H9 (cell line): ENCODE results near the gene ITGB6. TPM values are rescaled to one million over a fixed set of nuclear protein-coding genes. Genes with fewer than 3 reads are reported as not detected.

ENCODE experiments used
- DNase-seq: peaks from one replicate; pipeline ENCODE4 v3.0.0-alpha.2; 2017
- H2AFZ ChIP-seq: one replicate; pipeline ENCODE4 v1.6.1; 2013; ENCODE audit warnings: mild to moderate bottlenecking, low read length, control low read depth, moderate library complexity
- H2AK5ac ChIP-seq: 2 replicates; pipeline ENCODE4 v1.6.1; 2013; ENCODE audit warnings: low read length, control low read depth, mixed read lengths; ENCODE audit not compliant: insufficient read length
- H2BK120ac ChIP-seq: one replicate; pipeline ENCODE4 v1.6.1; 2013; ENCODE audit warnings: low read depth, mild to moderate bottlenecking, low read length, control low read depth, inconsistent platforms; ENCODE audit not compliant: poor library complexity, severe bottlenecking
- H2BK12ac ChIP-seq: 2 replicates; pipeline ENCODE4 v1.6.1; 2013; ENCODE audit warnings: low read length, control low read depth, mixed read lengths, low read depth; ENCODE audit not compliant: insufficient read length
- H2BK15ac ChIP-seq: 2 replicates; pipeline ENCODE4 v1.6.1; 2013; ENCODE audit warnings: low read depth, low read length, control low read depth
- H2BK20ac ChIP-seq: one replicate; pipeline ENCODE4 v1.6.1; 2013; ENCODE audit warnings: low read depth, mild to moderate bottlenecking, low read length, control low read depth, inconsistent platforms; ENCODE audit not compliant: poor library complexity, severe bottlenecking
- H2BK5ac ChIP-seq: 2 replicates; pipeline ENCODE4 v1.6.1; 2013; ENCODE audit warnings: low read length, control low read depth, mixed read lengths; ENCODE audit not compliant: insufficient read length
- H3K14ac ChIP-seq: 2 replicates; pipeline ENCODE4 v1.6.1; 2013; ENCODE audit warnings: low read length, control low read depth; ENCODE audit not compliant: insufficient read depth
- H3K18ac ChIP-seq: 2 replicates; pipeline ENCODE4 v1.6.1; 2013; ENCODE audit warnings: low read depth, mild to moderate bottlenecking, mixed read lengths, low read length, control low read depth; ENCODE audit not compliant: insufficient read length
- H3K23ac ChIP-seq: 2 replicates; pipeline ENCODE4 v1.6.1; 2013; ENCODE audit warnings: low read length, control low read depth, mixed read lengths, low read depth; ENCODE audit not compliant: insufficient read length
- H3K23me2 ChIP-seq: 2 replicates; pipeline ENCODE4 v1.6.1; 2013; ENCODE audit warnings: low read depth, mild to moderate bottlenecking, mixed read lengths, low read length, control low read depth; ENCODE audit not compliant: insufficient read length, poor library complexity, severe bottlenecking
- H3K27ac ChIP-seq: 2 replicates; pipeline ENCODE4 v1.5.1; 2013; ENCODE audit warnings: low read length, control low read depth, mixed read lengths, low read depth; ENCODE audit not compliant: insufficient read length
- H3K27me3 ChIP-seq: 2 replicates; pipeline ENCODE4 v1.6.1; 2013; ENCODE audit warnings: low read length, control low read depth, inconsistent platforms; ENCODE audit not compliant: insufficient read depth
- H3K4ac ChIP-seq: 2 replicates; pipeline ENCODE4 v1.6.1; 2013; ENCODE audit warnings: low read depth, mild to moderate bottlenecking, control low read depth, inconsistent platforms, low read length, moderate library complexity
- H3K4me1 ChIP-seq: 2 replicates; pipeline ENCODE4 v1.6.1; 2013; ENCODE audit warnings: low read length, control low read depth, inconsistent platforms; ENCODE audit not compliant: insufficient read depth
- H3K4me2 ChIP-seq: 2 replicates; pipeline ENCODE4 v1.6.1; 2013; ENCODE audit warnings: low read length, control low read depth, mixed read lengths; ENCODE audit not compliant: insufficient read length, insufficient read depth
- H3K56ac ChIP-seq: 2 replicates; pipeline ENCODE4 v1.6.1; 2013; ENCODE audit warnings: low read depth, mild to moderate bottlenecking, mixed read lengths, low read length, control low read depth; ENCODE audit not compliant: insufficient read length
- H3K79me1 ChIP-seq: 2 replicates; pipeline ENCODE4 v1.6.1; 2013; ENCODE audit warnings: low read depth, mild to moderate bottlenecking, moderate library complexity, low read length, control low read depth, inconsistent platforms; ENCODE audit not compliant: insufficient read depth, poor library complexity, severe bottlenecking
- H3K79me2 ChIP-seq: 2 replicates; pipeline ENCODE4 v1.6.1; 2013; ENCODE audit warnings: low read length, control low read depth, inconsistent platforms; ENCODE audit not compliant: insufficient read depth
- H3K9ac ChIP-seq: 2 replicates; pipeline ENCODE4 v1.6.1; 2013; ENCODE audit warnings: low read length, control low read depth, mixed read lengths; ENCODE audit not compliant: insufficient read length; ENCODE audit errors: extremely low read depth
- H3K9me3 ChIP-seq: one replicate; pipeline ENCODE4 v1.6.1; 2013; ENCODE audit warnings: low read depth, low read length, inconsistent platforms; ENCODE audit not compliant: control insufficient read depth
- H3T11ph ChIP-seq: one replicate; pipeline ENCODE4 v1.6.1; 2013; ENCODE audit warnings: mild to moderate bottlenecking, low read length, control low read depth, inconsistent platforms
- H4K20me1 ChIP-seq: one replicate; pipeline ENCODE4 v1.6.1; 2013; ENCODE audit not compliant: control insufficient read depth, insufficient read length, insufficient read depth
- H4K5ac ChIP-seq: 2 replicates; pipeline ENCODE4 v1.6.1; 2013; ENCODE audit warnings: low read depth, mild to moderate bottlenecking, mixed read lengths, low read length, control low read depth; ENCODE audit not compliant: insufficient read length
- H4K8ac ChIP-seq: replicated peaks from 2 replicates; pipeline ENCODE4 v1.6.1; 2013; ENCODE audit warnings: low read length, control low read depth, mixed read lengths, low read depth; ENCODE audit not compliant: insufficient read length
- H4K91ac ChIP-seq: 2 replicates; pipeline ENCODE4 v1.6.1; 2013; ENCODE audit warnings: low read depth, mild to moderate bottlenecking, moderate library complexity, mixed read lengths, low read length, control low read depth; ENCODE audit not compliant: insufficient read length
- H3K27ac Mint-ChIP-seq, 3 experiments: 2 replicates in 2 of 3; 3 replicates in 1 of 3; pipeline ENCODE4 v1.8.0; 2020 to 2021; ENCODE audit warnings: mixed read lengths in 3 of 3, mild to moderate bottlenecking in 1 of 3, moderate library complexity in 1 of 3
- H3K27me3 Mint-ChIP-seq: 2 replicates; pipeline ENCODE4 v1.8.0; 2021; ENCODE audit warnings: low read depth, mild to moderate bottlenecking, moderate library complexity, mixed read lengths
- H3K36me3 Mint-ChIP-seq, 3 experiments: 2 replicates in 2 of 3; 3 replicates in 1 of 3; pipeline ENCODE4 v1.8.0; 2020 to 2021; ENCODE audit warnings: low read depth in 3 of 3, mixed read lengths in 3 of 3; ENCODE audit not compliant: insufficient read depth in 1 of 3
- H3K4me1 Mint-ChIP-seq, 2 experiments: 2 replicates each; pipeline ENCODE4 v1.8.0; 2020; ENCODE audit warnings: mixed read lengths in 2 of 2
- H3K4me3 Mint-ChIP-seq, 2 experiments: 2 replicates in 1 of 2; 3 replicates in 1 of 2; pipeline ENCODE4 v1.8.0; 2020 to 2021; ENCODE audit warnings: mild to moderate bottlenecking in 2 of 2, mixed read lengths in 2 of 2, moderate library complexity in 1 of 2
- H3K9me3 Mint-ChIP-seq, 2 experiments: 2 replicates in 1 of 2; 3 replicates in 1 of 2; pipeline ENCODE4 v1.8.0; 2020; ENCODE audit warnings: mild to moderate bottlenecking in 2 of 2, mixed read lengths in 2 of 2, moderate library complexity in 1 of 2
- CTCF ChIP-seq: fragments of 200-600 bp; sonication (generic); conservative IDR thresholded peaks from 3 replicates; pipeline ENCODE4 v1.8.0; 2021; ENCODE audit warnings: antibody characterized with exemption, mild to moderate bottlenecking
- WGBS: extraction: QIAGEN DNeasy Blood & Tissue Kit; methylation state at CpG from one replicate; pipeline ENCODE4 v1.1.7; 2013; ENCODE audit warnings: missing lambda C conversion rate, low lambda C conversion rate, mixed read lengths; ENCODE audit not compliant: insufficient read length; ENCODE audit errors: extremely low coverage; 5-methylcytosine and 5-hydroxymethylcytosine counted together
- total RNA-seq: library from RNA; stranded (reverse); gene quantifications from 2 replicates; pipeline ENCODE4 v1.2.1, GENCODE V29; 2021

The ITGB6 gene
- total RNA-seq, 1 experiment from 2014 or later = not detected

GRCh38 chr2:160194946-160195345 is 5.1 kb downstream of the ITGB6 start:
- Histone ChIP-seq H3K27ac (no peak overlapping the region), H3K4ac (no peak overlapping the region), H2BK5ac (no peak overlapping the region), H3K9ac (no peak overlapping the region), H2BK120ac (no peak overlapping the region), H3K4me1 (no peaks in the 10 kb centered on the region), H3K14ac (no peak overlapping the region), H2BK20ac (no peak overlapping the region), H3K23ac (no peak overlapping the region), H2BK12ac (no peak overlapping the region), H3K79me1 (no peaks in the 10 kb centered on the region), H3K79me2 (no peaks in the 10 kb centered on the region), H4K91ac (no peak overlapping the region), H3K18ac (no peak overlapping the region), H3K9me3 (no peaks in the 10 kb centered on the region), H3K27me3 (no peaks in the 10 kb centered on the region), H2AK5ac (no peak overlapping the region), H3T11ph (no peak overlapping the region), H3K23me2 (no peaks in the 10 kb centered on the region), H4K20me1 (no peaks in the 10 kb centered on the region), H4K8ac (no peak overlapping the region), H3K56ac (no peak overlapping the region), H3K4me2 (no peak overlapping the region), H2BK15ac (no peak overlapping the region), H2AFZ (no peak overlapping the region), H4K5ac (no peak overlapping the region)
- Mint-ChIP-seq H3K4me1 (no peaks in the 10 kb centered on the region), H3K27me3 (no peaks in the 10 kb centered on the region), H3K36me3 (no peaks in the 10 kb centered on the region), H3K9me3 (no peaks in the 10 kb centered on the region), H3K27ac (no peak overlapping the region), H3K4me3 (no peak overlapping the region)
- no peak for TF ChIP-seq CTCF
- WGBS = no CpG with 5 or more reads among the region's 5 CpGs
- no peak for DNase-seq
